Left ventricle myocardium superior (tissue), 1 donor: ENCODE results near the gene PDHB. TPM values are rescaled to one million over a fixed set of nuclear protein-coding genes. Genes with fewer than 3 reads are reported as not detected.

Experiments used
- ATAC-seq: fragments of 200-7000 bp; cut with Tn5 transposase; one replicate; pipeline ENCODE4 v1.9.1; 2020; ENCODE audit warnings: mild to moderate bottlenecking, moderate library complexity
- DNase-seq: peaks from one replicate; pipeline ENCODE4 v3.0.0-alpha.2; 2020
- intact Hi-C: fragments of 100-400 bp; cut with micrococcal nuclease; formaldehyde crosslinking; loops from one replicate; pipeline ENCODE4 v1.11.0; 2022
- total RNA-seq: library from RNA; stranded (reverse); fragmentation: NEBNext Ultra II Directional; extraction: Animal tissue kit (Norgen Biotek cat#: 25700); gene quantifications from one replicate; pipeline ENCODE4 v1.2.1, GENCODE V29; 2021
- donor health status: DM: no; HTN: yes; CAD: no; lungs with severe emphysema.

PDHB gene
- total RNA-seq, 1 donor from 2014 or later = 225 TPM

GRCh38 chr3:58411851-58412830 lies 21.5 kb downstream of the PDHB start:
- intact Hi-C loops = loop anchor here (5.0 kb wide), 1 partner anchor 85 kb away; no protein-coding TSS in a partner anchor
- no peak for DNase-seq
- ATAC-seq = no peak

DNA sequence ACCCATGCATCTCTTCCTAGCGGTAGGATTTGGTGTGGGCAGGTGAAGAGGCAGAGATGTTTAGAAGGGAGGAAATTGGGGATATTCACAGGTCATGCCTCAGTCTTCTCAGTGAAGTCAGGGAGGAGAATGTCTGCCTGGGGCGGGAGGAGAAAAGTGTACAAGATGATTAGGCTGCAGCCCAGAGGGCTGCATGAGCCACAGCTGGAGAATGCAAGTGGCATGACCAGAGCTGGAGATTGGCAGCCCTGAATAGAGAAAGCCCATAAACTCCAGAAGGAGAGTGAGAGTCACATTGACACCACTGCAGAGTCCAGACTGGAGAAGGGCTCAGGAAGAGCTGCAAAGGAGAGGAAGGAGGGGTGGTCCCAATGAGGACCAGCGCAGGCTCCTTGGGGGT lies 22.6 kb downstream of the PDHB start:
- intact Hi-C loops = loop anchor here (5.0 kb wide), 1 partner anchor 84 kb away; no protein-coding TSS in a partner anchor
- ATAC-seq = no peak
- DNase-seq = no peak

- intact Hi-C loops = loop anchor here (5.0 kb wide), 1 partner anchor 82 kb away; no protein-coding TSS in a partner anchor
- DNase-seq (no peak), ATAC-seq (no peak)
Observed at GRCh38 chr3:58409663-58410062, 24.0 kb downstream of the PDHB start.

GRCh38 chr3:58408906-58409305 lies 24.7 kb downstream of the PDHB start:
- ATAC-seq (no peak), DNase-seq (no peak)
- intact Hi-C loops = no loop called here

GRCh38 chr3:58404396-58404795 lies 29.2 kb downstream of the PDHB start:
- ATAC-seq (no peak), DNase-seq (no peak)
- intact Hi-C loops = no loop called here

DNA sequence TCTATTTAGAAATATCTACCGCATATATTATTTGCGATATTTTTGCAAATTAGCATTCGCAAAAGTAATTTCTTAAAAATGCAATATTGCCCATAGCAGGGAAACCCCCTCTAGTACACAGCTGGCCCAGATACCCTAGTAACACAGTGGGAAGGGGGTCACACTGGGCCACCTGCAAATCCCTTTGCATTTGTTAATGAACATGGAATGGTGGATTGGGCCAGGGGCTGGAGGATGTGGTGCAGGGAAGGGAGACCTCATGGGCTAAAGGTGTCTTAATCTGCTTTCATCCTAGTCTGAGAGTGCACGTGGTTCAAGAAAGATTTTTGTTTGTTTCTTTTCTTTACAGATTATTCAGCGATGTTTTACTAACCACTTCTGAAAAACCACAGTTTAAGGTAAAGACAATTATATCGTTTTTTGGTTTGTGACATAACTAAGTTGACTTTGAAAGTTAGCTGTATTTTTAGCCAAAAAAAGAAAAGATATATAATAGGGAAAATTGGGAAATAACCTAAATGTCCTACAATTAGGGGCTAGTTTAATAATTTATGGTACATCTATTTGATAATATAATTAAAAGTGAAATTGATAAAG lies 30.0 kb downstream of the PDHB start:
- no peak for ATAC-seq

DNA sequence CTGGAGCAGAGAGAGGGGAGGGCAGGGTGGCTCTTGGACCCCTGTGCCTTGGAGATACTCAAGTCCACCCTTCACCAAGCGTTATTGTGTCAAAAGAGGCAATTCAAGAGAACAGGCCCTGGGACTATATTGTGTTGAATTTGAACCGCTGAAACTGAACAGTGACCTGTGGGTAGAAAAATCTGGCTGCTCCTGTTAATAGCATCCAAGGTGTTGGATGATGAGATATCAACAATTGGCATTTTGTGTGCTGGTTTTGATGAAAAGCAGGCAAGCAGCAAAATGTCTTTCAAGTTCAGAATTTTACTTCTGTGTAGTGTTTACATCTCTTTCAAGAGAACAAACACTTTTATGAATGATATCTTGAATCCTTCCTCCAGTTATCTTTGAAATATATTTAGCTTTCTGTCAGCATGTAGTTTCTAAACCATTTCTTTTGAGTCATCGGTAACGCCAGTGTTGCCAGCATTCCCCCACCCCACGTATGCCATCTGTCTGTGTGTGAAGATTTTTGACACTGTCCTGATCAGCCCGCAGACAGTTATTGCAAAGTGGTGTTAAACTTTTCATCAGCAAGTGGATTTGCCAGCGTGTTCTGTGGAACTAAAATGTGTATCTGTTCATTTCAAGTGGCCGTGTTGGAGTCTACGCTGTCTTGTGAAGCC lies 34.8 kb downstream of the PDHB start:
- ATAC-seq (peak; percentile 84), DNase-seq (no peak)
- intact Hi-C loops = no loop called here

More for the DNA sequence above, 30.0 kb downstream of the PDHB start:
- intact Hi-C loops = no loop called here
- no peak for DNase-seq

DNA sequence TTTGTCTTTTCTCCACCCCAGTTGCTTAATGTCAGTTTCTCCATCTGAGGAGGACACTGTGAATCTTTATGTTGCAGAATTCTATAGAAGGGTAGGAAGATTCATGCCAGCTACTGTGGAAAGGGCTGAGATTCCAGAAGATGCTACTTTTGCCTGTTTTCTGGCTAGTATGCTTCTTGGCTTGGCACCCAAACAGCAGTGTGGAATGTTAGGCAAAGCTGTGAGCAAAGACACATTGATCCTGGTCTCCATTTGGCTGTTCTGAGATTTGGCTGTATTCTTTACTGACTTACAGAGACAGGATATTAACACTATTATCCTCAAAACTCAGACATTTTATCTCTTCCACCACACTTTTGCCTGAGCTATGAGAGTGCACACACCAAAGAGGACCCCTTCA lies 39.3 kb downstream of the PDHB start:
- no peak for ATAC-seq
- DNase-seq = no peak

GRCh38 chr3:58392181-58392580 lies 41.5 kb downstream of the PDHB start:
- intact Hi-C loops = no loop called here
- ATAC-seq (no peak), DNase-seq (no peak)

More for the DNA sequence above, 39.3 kb downstream of the PDHB start:
- intact Hi-C loops = no loop called here

DNA sequence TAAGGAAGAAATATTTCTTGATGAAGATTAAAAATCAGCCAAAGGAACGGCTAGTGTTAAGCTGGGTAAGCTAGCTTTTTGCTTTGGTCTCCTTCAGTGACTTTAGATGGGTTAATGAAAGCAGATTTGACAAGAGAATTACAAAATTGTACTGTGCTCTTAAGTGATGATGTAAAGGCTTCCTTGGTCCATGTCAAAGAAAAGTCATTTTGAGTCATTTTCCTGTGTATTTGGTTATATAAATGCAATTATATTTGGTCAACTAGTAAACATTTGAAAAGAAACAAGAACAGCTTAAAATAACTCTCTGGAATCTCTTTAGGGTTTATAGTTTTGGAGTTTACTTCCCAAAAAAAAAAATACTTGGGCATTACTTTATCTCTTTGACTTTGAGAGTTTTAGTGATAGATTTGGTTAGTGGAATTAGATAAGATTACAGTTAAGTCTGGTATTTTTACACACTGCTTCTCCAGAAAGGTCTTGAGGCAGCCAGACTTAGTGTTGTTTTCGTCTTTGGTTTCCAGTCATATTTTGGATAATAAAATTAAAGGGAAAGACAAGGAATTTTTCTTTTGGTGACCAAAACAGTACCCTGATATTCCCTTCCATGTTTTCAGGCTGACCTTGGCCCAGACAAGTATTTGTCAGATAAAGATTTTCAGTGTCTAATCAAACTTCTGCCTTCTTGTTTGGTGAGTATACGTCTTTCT lies 42.3 kb downstream of the PDHB start:
- ATAC-seq (no peak), DNase-seq (no peak)
- intact Hi-C loops = no loop called here

GRCh38 chr3:58388550-58389091 lies 45.0 kb downstream of the PDHB start:
- ATAC-seq = peak; percentile 55
- intact Hi-C loops = no loop called here

DNA sequence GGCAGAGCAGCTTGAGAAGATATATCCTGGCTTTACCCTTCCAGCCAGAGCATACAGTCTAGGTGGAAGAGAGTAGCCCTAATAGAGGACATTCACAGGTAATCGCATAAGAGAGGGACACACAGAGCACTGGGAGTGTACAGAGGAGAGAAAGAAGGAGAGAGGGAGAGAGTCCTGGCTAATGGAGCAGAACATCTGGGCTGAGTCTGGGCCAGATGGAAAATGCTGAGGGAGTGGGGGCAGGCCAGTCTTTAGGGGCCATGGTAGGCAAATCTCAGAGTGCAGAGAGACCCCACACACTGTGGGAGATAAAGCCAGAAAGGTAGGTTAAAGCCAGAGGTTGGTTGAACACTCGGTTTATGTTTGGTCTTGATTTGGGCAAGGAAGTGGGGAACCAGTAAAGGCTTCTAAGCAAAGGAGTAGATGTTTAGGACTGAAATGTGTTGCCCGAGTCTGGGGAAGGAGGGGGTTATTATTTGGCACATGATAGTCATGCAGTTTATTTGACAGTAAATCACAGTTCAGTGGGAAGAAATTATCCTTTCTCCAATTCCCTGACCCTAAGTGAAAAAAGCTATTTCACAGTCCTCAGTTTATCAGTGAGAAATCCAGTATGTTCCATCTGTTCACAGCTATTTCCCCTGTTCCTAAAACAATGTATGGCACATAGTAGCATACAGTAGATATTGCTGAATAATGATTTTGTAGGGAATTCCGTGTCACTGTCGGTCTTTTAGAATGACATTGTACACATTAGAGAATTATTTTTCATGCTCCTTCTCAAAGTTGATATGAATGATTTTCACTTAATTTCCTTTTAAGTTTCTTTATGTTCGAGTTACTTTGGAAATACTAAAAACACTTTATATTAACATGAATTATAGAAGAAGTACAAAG lies 45.7 kb downstream of the PDHB start:
- intact Hi-C loops = no loop called here
- peak; percentile 58 for ATAC-seq

More at GRCh38 chr3:58388550-58389091, 45.0 kb downstream of the PDHB start:
- DNase-seq = no peak

DNA sequence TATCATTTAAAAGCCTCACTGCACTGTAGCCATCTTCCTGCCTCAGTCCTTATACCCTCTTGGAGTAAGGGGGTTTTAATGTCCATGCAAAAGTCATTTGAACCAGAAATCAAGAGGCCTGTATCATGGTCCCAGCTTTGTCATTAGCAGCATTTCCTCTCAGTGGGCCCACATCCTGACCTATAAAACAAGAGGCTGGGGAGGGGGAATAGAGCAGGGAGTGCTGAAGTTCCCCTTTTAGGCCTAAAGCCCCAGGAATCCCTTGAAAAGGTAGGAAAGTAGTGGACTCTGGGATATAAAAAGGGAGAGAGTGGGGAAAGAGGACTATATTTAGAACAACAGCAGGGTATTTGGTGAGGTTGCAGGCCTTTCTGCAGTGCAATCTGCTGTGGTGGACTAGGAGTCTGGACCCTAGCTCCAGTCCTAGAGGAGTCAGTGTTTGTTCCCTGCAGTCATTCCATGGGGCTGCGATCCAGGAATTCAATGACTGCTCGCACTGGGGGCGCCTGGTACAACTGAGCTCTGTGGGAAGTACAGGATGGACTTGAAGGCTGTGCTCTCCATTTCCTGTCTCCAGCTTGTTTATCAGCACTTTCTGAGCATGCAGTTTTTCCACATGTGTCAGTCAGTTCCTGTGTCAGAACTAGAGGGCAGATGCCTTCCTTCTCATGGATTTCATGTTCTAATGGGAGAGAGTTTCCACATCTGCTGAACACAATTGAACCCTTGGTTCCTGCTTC lies 46.8 kb downstream of the PDHB start:
- DNase-seq (peak; percentile 35), ATAC-seq (peak; percentile 78)
- intact Hi-C loops = no loop called here

More for the DNA sequence above, 45.7 kb downstream of the PDHB start:
- DNase-seq = no peak

DNA sequence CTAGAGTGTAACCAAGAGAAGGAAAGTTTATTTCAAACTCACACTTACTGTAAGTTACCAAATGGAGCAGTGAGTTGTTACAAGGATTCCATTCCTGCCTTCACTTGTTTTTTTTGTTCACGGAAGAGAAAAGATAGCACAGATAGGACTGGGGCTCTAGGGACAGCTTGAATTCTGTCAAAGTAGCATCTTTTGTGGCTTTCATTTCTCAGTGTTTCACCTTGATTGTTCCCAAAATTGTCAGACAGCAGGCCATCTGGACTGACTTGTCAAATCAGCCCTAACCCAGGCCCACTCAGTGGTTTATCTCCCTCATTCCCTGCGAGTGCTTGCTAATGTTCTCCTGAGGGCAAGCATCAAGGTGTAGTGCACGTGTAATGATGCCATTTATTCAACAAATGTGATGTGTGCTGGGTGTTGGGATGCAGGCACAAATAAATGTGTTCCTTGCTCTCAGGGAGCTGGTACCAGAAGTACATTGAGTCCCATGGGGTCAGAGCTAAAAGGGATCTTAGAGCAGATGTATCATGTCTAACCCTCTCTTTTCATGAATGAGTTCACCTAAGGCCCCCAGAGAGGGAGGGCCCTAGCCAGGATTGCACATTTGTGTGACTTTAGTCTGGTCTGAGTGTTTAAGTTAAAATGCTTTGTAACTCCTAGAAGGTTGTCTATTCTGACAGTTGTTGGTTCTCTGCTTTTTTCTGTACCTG lies 49.1 kb downstream of the PDHB start:
- no peak for ATAC-seq
- no peak for DNase-seq
- intact Hi-C loops = no loop called here

- DNase-seq = no peak
- intact Hi-C loops = no loop called here
- ATAC-seq = peak; percentile 31
Observed at GRCh38 chr3:58383904-58384303, 49.7 kb downstream of the PDHB start.

DNA sequence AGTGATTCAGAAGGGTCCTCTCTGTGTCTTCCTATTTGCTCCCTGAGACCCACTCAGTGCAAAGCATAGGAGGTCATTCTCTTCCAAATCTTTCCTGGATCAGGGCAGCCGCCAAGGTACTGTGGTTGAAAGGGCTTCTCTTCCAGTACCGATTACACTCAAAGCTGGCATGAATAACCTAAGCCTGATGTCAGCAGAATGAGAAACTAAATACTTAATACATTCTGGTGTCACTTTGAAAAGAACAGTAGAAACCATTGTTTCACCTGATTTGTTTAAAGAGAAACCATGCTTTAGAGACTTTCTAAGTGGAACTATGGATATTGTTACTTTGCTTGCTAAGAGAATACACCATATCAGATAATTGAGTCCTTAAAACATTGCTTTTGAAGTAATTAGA lies 50.2 kb downstream of the PDHB start:
- ATAC-seq = no peak
- no peak for DNase-seq
- intact Hi-C loops = no loop called here
